Muscle of arm (tissue), 12 donors: ENCODE results near the gene GSX1. TPM values are rescaled to one million over a fixed set of nuclear protein-coding genes. Genes with fewer than 3 reads are reported as not detected.

Experiments
- DNase-seq: peaks from one replicate; pipeline ENCODE4 v3.0.0-alpha.2; 2013
- polyA plus RNA-seq, 12 donors: library from polyadenylated mRNA; unstranded; fragments of 120-200 nt; gene quantifications; one replicate each; pipeline ENCODE4 v1.2.1, GENCODE V29; 2013; ENCODE audit not compliant: insufficient read length in 12 of 12

Gene GSX1
- polyA plus RNA-seq, 12 donors, result not detected

DNA sequence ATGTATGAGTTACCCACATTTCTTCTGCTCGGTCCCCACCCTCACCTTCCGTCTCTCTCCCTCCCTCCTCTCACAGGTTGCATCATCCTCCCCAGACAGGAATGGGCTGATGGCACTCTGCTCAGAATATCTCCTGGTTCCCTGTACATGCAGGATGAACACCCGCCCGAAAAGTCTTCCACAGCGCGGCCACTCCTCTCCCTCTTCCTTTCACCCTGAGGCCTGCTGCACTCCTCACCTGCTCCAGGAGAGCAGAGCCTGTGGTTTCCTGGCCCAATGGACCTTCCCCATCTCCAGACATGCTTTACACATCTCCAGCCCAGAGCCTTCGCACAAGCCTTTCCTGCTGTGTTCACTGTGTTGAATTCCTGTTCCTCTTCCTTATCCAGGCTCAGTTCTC is 40.9 kb downstream of the GSX1 start:
- no peak for DNase-seq

DNA sequence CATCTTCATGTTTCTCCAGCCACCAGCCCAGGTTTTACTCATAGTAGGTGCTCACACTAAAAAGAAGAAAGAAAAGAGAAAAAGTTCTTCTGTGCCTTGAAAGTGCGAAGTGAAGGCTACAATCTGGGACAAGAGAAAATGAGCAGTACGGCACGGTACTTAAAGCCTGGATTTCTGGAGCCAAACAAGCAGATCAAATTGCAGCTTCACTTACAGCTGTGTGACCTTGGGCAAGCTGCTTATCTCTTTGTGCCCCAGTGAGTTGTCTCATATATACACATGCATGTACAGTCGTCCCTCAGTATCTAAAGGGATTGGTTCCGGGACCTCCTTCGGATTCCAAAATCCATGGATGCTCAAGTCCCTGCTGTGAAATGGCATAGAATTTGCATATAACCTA is 41.8 kb downstream of the GSX1 start:
- no peak for DNase-seq

DNA sequence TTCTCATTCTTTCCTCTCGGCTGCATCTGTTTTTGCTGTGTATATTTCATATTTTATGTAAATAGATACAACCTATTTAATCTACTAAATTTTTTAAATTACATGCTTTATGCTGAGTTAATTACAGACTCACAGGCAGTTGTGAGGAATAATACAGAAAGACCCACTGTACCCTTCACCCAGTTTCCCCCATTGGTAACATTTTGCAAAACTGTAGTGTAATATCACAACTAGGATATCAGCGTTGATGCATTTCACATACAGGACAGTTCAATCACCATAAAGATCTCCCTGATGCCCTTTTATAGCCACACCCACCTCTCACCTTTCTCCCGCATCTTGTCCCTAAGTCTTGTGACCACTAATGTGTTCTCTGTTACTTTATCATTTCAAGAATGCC is 43.5 kb downstream of the GSX1 start:
- no peak for DNase-seq

DNA sequence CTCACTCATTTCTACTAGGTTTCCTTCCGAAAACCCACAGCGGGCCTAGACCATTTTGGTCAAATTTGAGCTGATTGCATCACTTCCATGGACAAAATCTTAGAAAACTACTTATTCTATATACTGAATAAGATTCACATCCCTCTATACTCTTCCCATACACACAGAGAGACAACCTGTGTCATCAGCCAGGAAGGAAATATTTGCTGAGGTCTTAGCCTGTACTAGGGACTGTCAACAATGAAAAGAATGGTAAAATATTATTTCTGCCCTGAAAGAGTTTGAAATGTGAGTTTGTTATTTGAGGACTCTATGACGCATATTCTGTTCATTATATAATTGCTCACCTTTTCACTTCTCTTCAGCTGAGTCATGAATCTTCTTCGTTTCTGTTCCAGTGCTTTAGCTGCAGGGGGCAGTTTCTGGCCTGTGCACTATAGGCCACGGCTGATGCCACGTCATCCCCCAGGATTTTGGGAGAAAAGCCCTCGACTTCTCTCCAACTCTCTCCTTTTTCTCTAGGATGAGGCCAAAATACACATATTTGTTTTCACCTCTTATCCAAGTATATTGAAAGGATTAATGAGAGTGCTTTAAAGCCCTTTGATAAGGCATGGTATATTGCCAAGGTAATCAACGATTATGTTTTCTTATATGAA is 47.7 kb downstream of the GSX1 start:
- no peak for DNase-seq

DNA sequence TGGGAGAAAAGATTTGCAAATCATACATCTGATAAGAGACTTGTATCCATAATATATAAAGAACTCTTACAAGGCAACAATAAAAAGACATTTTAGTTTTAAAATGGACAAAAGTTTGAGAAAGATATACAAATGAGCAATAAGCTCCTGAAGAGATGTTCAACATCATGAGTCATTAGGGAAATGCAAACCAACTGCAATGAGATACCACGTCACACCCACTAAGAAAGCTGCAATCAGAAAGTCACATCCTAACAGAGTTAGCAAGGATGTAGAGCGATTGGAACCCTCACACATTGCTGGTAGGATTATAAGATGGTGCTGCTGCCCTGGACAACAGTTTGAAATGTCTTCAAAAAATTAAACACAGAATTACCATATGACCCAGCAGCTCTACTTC is 50.3 kb downstream of the GSX1 start:
- DNase-seq, result no peak

Other genes starting within 250 kb of the GSX1 start
- gene LNX2, start 172.0 kb upstream of the GSX1 start, polyA plus RNA-seq, result 1 to 10 TPM in 11 of 12 donors, not detected in 1; 2.2 to 9.6 (median 5.5) TPM
- 100 to 1,000 TPM in 11 of 12 donors, not detected in 1; 102 to 162 (median 142) TPM for gene POLR1D, start 170.6 kb upstream of the GSX1 start, polyA plus RNA-seq
- gene PDX1, start 127.5 kb downstream of the GSX1 start, polyA plus RNA-seq, result not detected
- 10 to 100 TPM in 1 of 12 donors, not detected in 11; 15.9 TPM for gene CDX2, start 176.8 kb downstream of the GSX1 start, polyA plus RNA-seq
- gene URAD, start 196.2 kb downstream of the GSX1 start, polyA plus RNA-seq, result not detected